Esophagus muscularis mucosa (tissue), 3 donors: ENCODE data around the gene COG5.

Experiments
- CTCF ChIP-seq, 3 experiments: fragments of 200-600 bp in 2 of 3; fragments of 450-650 bp in 1 of 3; sonication (generic) in 2 of 3; IDR thresholded peaks; one replicate each; pipeline ENCODE4 v1.5.1; 2017 to 2019; ENCODE audit warnings: antibody characterized with exemption in 3 of 3, mild to moderate bottlenecking in 2 of 3, moderate library complexity in 1 of 3
- POLR2A ChIP-seq: fragments of 450-650 bp; IDR thresholded peaks from one replicate; pipeline ENCODE4 v1.6.1; 2017; ENCODE audit warnings: antibody characterized with exemption, moderate library complexity, mild to moderate bottlenecking, low read depth
- POLR2AphosphoS5 ChIP-seq, 2 donors: sonication (generic); formaldehyde crosslinking; IDR thresholded peaks; one replicate each; pipeline ENCODE4 v1.6.1; 2017; ENCODE audit warnings: antibody characterized with exemption in 2 of 2

- TF ChIP-seq POLR2A (no peak), CTCF (IDR thresholded peaks at IDR 0.05) (no peak), POLR2AphosphoS5 (IDR thresholded peaks at IDR 0.05) (no peak)
These were observed 170.9 kb downstream of the COG5 start for GRCh38 chr7:107392830-107393229.
